HCT116 (cell line): ENCODE measurements around the gene ZNF169. TPM values are rescaled to one million over a fixed set of nuclear protein-coding genes. Genes with fewer than 3 reads are reported as not detected.

Source experiments
- ATAC-seq: fragments of 200-7000 bp; cut with Tn5 transposase; 2 replicates; pipeline ENCODE4 v1.9.1; 2020; ENCODE audit warnings: mild to moderate bottlenecking, moderate library complexity
- BruUV-seq: library from RNA; stranded (reverse); fragments of 400-500 nt; replicated peaks from 2 replicates; lab custom pipeline; 2021; lab: Mats Ljungman, UMichigan
- CTCF ChIA-PET: fragments of 300-600 bp; sonication (Branson Sonifier 250); formaldehyde crosslinking; loops from one replicate; lab custom pipeline; 2021; ENCODE audit warnings: antibody characterized with exemption; lab: Charles Lee
- POLR2A ChIA-PET: fragments of 300-600, 350-600 bp; sonication (Branson Sonifier 250); formaldehyde crosslinking; loops from one replicate; lab custom pipeline; 2021; ENCODE audit warnings: antibody characterized with exemption; lab: Charles Lee
- RAD21 ChIA-PET, 2 experiments: fragments of 300-600 bp; sonication (Branson Sonifier 250); formaldehyde crosslinking; loops; one replicate each; lab custom pipeline; 2023; ENCODE audit warnings: low total read pairs in 2 of 2; ENCODE audit not compliant: uncharacterized antibody in 2 of 2, unreplicated experiment in 2 of 2, low non-redundant PET in 1 of 2; lab: Charles Lee
- DNase-seq: peaks from one replicate; pipeline ENCODE4 v3.0.0-alpha.2; 2010; ENCODE audit warnings: low read depth, low spot score
- H2AFZ ChIP-seq: fragments of 200-600 bp; shearing (Covaris generic), sonication (generic); 2 replicates; pipeline ENCODE4 v1.6.1; 2017; ENCODE audit warnings: low read depth, mixed run types, mixed read lengths, antibody characterized with exemption, low read length; ENCODE audit not compliant: poor library complexity, severe bottlenecking
- H3K27ac ChIP-seq: 2 replicates; pipeline ENCODE4 v1.5.1; 2012; ENCODE audit warnings: low read depth, low read length
- H3K27me3 ChIP-seq: fragments of 200-600 bp; sonication (generic); 2 replicates; pipeline ENCODE4 v1.6.1; 2016; ENCODE audit warnings: mixed run types, low read length, mixed read lengths; ENCODE audit not compliant: insufficient read depth
- H3K36me3 ChIP-seq, 2 experiments: fragments of 200-500 bp in 1 of 2; fragments of 200-600 bp in 1 of 2; sonication (Bioruptor generic) in 1 of 2; sonication (generic) in 1 of 2; 2 replicates each; pipeline versions ENCODE4 v1.5.1 to v1.6.1; 2014 to 2016; ENCODE audit warnings: low read length in 2 of 2, inconsistent platforms in 1 of 2, mixed read lengths in 1 of 2, mixed run types in 1 of 2; ENCODE audit not compliant: insufficient read depth in 2 of 2, control insufficient read depth in 1 of 2
- H3K4me1 ChIP-seq, 2 experiments: fragments of 200-600 bp in 1 of 2; sonication (generic) in 1 of 2; 2 replicates each; pipeline versions ENCODE4 v1.5.1 to v1.6.1; 2012 to 2017; ENCODE audit warnings: low read length in 2 of 2, inconsistent platforms in 1 of 2, mild to moderate bottlenecking in 1 of 2, mixed read lengths in 1 of 2, mixed run types in 1 of 2, moderate library complexity in 1 of 2; ENCODE audit not compliant: insufficient read depth in 2 of 2, control insufficient read depth in 1 of 2
- H3K4me2 ChIP-seq: fragments of 200-600 bp; sonication (generic); 2 replicates; pipeline ENCODE4 v1.6.1; 2017; ENCODE audit warnings: mixed run types, low read length, mixed read lengths
- H3K4me3 ChIP-seq, 2 experiments: fragments of 200-600 bp in 1 of 2; sonication (generic) in 1 of 2; replicated peaks in 1 of 2; 2 replicates each; pipeline ENCODE4 v1.5.1; 2011 to 2016; ENCODE audit warnings: low read length in 2 of 2, control low read depth in 1 of 2, low read depth in 1 of 2, mild to moderate bottlenecking in 1 of 2, mixed read lengths in 1 of 2, mixed run types in 1 of 2
- H3K79me2 ChIP-seq: fragments of 200-600 bp; sonication (generic); 2 replicates; pipeline ENCODE4 v1.6.1; 2017; ENCODE audit warnings: mild to moderate bottlenecking, mixed run types, low read length, moderate library complexity, mixed read lengths; ENCODE audit not compliant: insufficient read depth
- H3K9ac ChIP-seq: fragments of 200-600 bp; sonication (generic); 2 replicates; pipeline ENCODE4 v1.6.1; 2016; ENCODE audit warnings: low read length, mixed read lengths
- H3K9me2 ChIP-seq: fragments of 200-600 bp; sonication (generic), shearing (Covaris generic); 2 replicates; pipeline ENCODE4 v1.6.1; 2017; ENCODE audit warnings: mixed run types, mild to moderate bottlenecking, moderate library complexity; ENCODE audit not compliant: insufficient read depth
- H3K9me3 ChIP-seq, 2 experiments: fragments of 200-500 bp in 1 of 2; fragments of 200-600 bp in 1 of 2; sonication (Bioruptor generic) in 1 of 2; sonication (generic) in 1 of 2; 2 replicates each; pipeline ENCODE4 v1.6.1; 2014 to 2017; ENCODE audit warnings: low read length in 2 of 2, mixed read lengths in 2 of 2, inconsistent platforms in 1 of 2, low read depth in 1 of 2, mild to moderate bottlenecking in 1 of 2, mixed run types in 1 of 2, moderate library complexity in 1 of 2; ENCODE audit not compliant: control insufficient read depth in 1 of 2, insufficient read depth in 1 of 2
- H4K20me1 ChIP-seq: fragments of 200-600 bp; sonication (generic), shearing (Covaris generic); 2 replicates; pipeline ENCODE4 v1.6.1; 2017; ENCODE audit warnings: mixed run types, mild to moderate bottlenecking, moderate library complexity; ENCODE audit not compliant: insufficient read depth
- CBX3 ChIP-seq: IDR thresholded peaks from 2 replicates; pipeline ENCODE4 v1.6.1; 2012; ENCODE audit warnings: low read depth
- CEBPB ChIP-seq: IDR thresholded peaks from 2 replicates; pipeline ENCODE4 v1.6.1; 2012; ENCODE audit warnings: low read depth
- EGR1 ChIP-seq: IDR thresholded peaks from 2 replicates; pipeline ENCODE4 v1.6.1; 2012; ENCODE audit warnings: low read depth
- ELF1 ChIP-seq: IDR thresholded peaks from 2 replicates; pipeline ENCODE4 v1.6.1; 2012; ENCODE audit warnings: low read depth, borderline replicate concordance
- POLR2A ChIP-seq: IDR thresholded peaks from 2 replicates; pipeline ENCODE4 v1.7.0; 2011; ENCODE audit warnings: borderline replicate concordance; ENCODE audit not compliant: insufficient read depth, insufficient read length; ENCODE audit errors: extremely low read depth
- SIN3A ChIP-seq: IDR thresholded peaks from 2 replicates; pipeline ENCODE4 v1.6.1; 2012; ENCODE audit warnings: low read depth
- ZNF274 ChIP-seq: fragments of 200-500 bp; sonication (Bioruptor generic); IDR thresholded peaks from 2 replicates; pipeline ENCODE4 v1.6.1; 2014; ENCODE audit warnings: mild to moderate bottlenecking, low read depth, low read length, inconsistent platforms
- intact Hi-C: fragments of 100-400 bp; cut with micrococcal nuclease; formaldehyde crosslinking; loops from 2 replicates; pipeline ENCODE4 v1.10.0; 2022
- total RNA-seq: library from RNA; stranded (reverse); gene quantifications from one replicate; pipeline ENCODE4 v1.2.1, GENCODE V29; 2021; ENCODE audit not compliant: unreplicated experiment
- TF ChIP-seq, protein P1 (sequence below): IDR thresholded peaks from 2 replicates; pipeline ENCODE4 v1.6.1; 2012
- TF ChIP-seq, protein P2 (sequence below): IDR thresholded peaks from 2 replicates; pipeline ENCODE4 v1.6.1; 2012; ENCODE audit warnings: low read depth
- TF ChIP-seq, protein P3 (sequence below): IDR thresholded peaks from 2 replicates; pipeline ENCODE4 v1.6.1; 2012

Gene ZNF169
- total RNA-seq, 1 experiment from 2014 or later, result 5.4 TPM

DNA sequence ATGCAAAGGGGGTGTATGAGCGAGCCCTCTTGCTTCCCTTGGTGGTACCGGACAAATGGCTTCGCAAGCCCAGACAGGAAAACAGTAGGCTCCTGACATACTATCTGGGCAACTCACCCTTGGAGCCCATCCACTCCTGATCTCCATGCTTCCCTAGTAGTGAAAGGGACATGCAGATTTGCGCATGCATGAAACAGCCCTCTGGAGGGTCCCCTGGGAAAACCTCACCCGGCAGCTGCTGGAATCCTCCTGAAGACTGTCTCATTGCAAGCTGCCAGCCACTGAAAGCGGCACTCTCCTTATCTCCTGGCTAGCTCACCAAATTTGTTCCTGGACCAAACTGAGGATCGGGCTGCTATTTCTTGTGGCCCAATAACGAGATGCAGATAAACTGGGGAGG, 10.2 kb downstream of the ZNF169 start:
- ChIA-PET RAD21 (no interaction called here), CTCF (no interaction called here), POLR2A (no interaction called here)
- Histone ChIP-seq H3K36me3 (no peaks in the 10 kb centered on the region; a peak in 1 of 4 replicates), H3K27ac (no peak overlapping the region), H3K27me3 (no peaks in the 10 kb centered on the region), H3K79me2 (peaks cover 47% of the 10 kb centered on the region), H4K20me1 (no peaks in the 10 kb centered on the region), H3K4me1 (peaks cover 0 to 2% of the 10 kb centered on the region in 2 experiments; a peak in 1 of 4 replicates), H3K4me2 (no peak overlapping the region), H3K9me2 (no peaks in the 10 kb centered on the region), H3K9me3 (no peaks in the 10 kb centered on the region), H3K4me3 (no peak overlapping the region), H2AFZ (no peak overlapping the region), H3K9ac (no peak overlapping the region)
- TF ChIP-seq POLR2A (no peak), CEBPB (no peak), SIN3A (no peak), CBX3 (no peak), EGR1 (no peak), ELF1 (no peak), ZNF274 (no peak)
- TF ChIP-seq, protein P1, sequence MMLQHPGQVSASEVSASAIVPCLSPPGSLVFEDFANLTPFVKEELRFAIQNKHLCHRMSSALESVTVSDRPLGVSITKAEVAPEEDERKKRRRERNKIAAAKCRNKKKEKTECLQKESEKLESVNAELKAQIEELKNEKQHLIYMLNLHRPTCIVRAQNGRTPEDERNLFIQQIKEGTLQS, result no peak
- TF ChIP-seq, protein P2, sequence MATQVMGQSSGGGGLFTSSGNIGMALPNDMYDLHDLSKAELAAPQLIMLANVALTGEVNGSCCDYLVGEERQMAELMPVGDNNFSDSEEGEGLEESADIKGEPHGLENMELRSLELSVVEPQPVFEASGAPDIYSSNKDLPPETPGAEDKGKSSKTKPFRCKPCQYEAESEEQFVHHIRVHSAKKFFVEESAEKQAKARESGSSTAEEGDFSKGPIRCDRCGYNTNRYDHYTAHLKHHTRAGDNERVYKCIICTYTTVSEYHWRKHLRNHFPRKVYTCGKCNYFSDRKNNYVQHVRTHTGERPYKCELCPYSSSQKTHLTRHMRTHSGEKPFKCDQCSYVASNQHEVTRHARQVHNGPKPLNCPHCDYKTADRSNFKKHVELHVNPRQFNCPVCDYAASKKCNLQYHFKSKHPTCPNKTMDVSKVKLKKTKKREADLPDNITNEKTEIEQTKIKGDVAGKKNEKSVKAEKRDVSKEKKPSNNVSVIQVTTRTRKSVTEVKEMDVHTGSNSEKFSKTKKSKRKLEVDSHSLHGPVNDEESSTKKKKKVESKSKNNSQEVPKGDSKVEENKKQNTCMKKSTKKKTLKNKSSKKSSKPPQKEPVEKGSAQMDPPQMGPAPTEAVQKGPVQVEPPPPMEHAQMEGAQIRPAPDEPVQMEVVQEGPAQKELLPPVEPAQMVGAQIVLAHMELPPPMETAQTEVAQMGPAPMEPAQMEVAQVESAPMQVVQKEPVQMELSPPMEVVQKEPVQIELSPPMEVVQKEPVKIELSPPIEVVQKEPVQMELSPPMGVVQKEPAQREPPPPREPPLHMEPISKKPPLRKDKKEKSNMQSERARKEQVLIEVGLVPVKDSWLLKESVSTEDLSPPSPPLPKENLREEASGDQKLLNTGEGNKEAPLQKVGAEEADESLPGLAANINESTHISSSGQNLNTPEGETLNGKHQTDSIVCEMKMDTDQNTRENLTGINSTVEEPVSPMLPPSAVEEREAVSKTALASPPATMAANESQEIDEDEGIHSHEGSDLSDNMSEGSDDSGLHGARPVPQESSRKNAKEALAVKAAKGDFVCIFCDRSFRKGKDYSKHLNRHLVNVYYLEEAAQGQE, result no peak
- TF ChIP-seq, protein P3, sequence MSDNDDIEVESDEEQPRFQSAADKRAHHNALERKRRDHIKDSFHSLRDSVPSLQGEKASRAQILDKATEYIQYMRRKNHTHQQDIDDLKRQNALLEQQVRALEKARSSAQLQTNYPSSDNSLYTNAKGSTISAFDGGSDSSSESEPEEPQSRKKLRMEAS, result no peak
- no peak for ATAC-seq
- no TSS peak for BruUV-seq
- intact Hi-C loops, result no loop called here
- DNase-seq, result no peak
